ENCODE results near the gene KLK14. TPM values are rescaled to one million over a fixed set of nuclear protein-coding genes. Genes with fewer than 3 reads are reported as not detected.
A peak's percentile ranks its signal among the peaks of the same experiment; 100 is the strongest.

KLK14 gene
- total and polyA plus RNA-seq, 2 donors from 2014 or later, result 0.22 TPM; not detected in 1

GRCh38 chr19:51096473-51097165, 13.9 kb upstream of the KLK14 start:
- no peak overlapping the region for H3K9ac ChIP-seq (ENCODE audit: low read length in 3 of 3)
- no peaks in the 10 kb centered on the region for H3K36me3 ChIP-seq (ENCODE audit: control insufficient read depth in 2 of 3, insufficient read depth in 3 of 3, low read length in 3 of 3)
- intact Hi-C loops (cut with DNase I), result no loop called here
- no peak for FAIRE-seq
- H3K4me3 ChIP-seq (ENCODE audit: low read length in 3 of 3), result no peak overlapping the region
- H3K9me3 ChIP-seq (ENCODE audit: control insufficient read depth in 2 of 3, insufficient read depth in 1 of 3, low read length in 3 of 3), result no peaks in the 10 kb centered on the region
- H3K27ac ChIP-seq (ENCODE audit: low read depth in 2 of 2, low read length in 2 of 2), result no peak overlapping the region
- H3K4me1 ChIP-seq (ENCODE audit: control insufficient read depth in 2 of 3, insufficient read depth in 2 of 3, low read depth in 1 of 3, low read length in 3 of 3), result no peaks in the 10 kb centered on the region
- peak in 1 of 5 donors; percentile 23 for DNase-seq
- no peaks in the 10 kb centered on the region for H3K27me3 ChIP-seq (ENCODE audit: control insufficient read depth, insufficient read depth, low read length)
- TF ChIP-seq CTCF (IDR thresholded peaks at IDR 0.05; ENCODE audit: borderline replicate concordance, extremely low read depth, insufficient read depth), result peak; percentile 24

- Histone ChIP-seq H3K9me3 (ENCODE audit: control insufficient read depth in 2 of 3, insufficient read depth in 1 of 3, low read length in 3 of 3) (no peaks in the 10 kb centered on the region), H3K27me3 (ENCODE audit: control insufficient read depth, insufficient read depth, low read length) (no peaks in the 10 kb centered on the region), H3K9ac (ENCODE audit: low read length in 3 of 3) (no peak overlapping the region), H3K4me1 (ENCODE audit: control insufficient read depth in 2 of 3, insufficient read depth in 2 of 3, low read depth in 1 of 3, low read length in 3 of 3) (no peaks in the 10 kb centered on the region), H3K4me3 (ENCODE audit: low read length in 3 of 3) (no peak overlapping the region), H3K36me3 (ENCODE audit: control insufficient read depth in 2 of 3, insufficient read depth in 3 of 3, low read length in 3 of 3) (no peaks in the 10 kb centered on the region), H3K27ac (ENCODE audit: low read depth in 2 of 2, low read length in 2 of 2) (no peak overlapping the region)
- intact Hi-C loops (cut with DNase I), result no loop called here
- TF ChIP-seq CTCF (IDR thresholded peaks at IDR 0.05; ENCODE audit: borderline replicate concordance, extremely low read depth, insufficient read depth), result no peak
- FAIRE-seq (no peak), DNase-seq (peak; percentile 43 to 74 (median 64))
Measured at GRCh38 chr19:51094696-51095279, 12.1 kb upstream of the KLK14 start.

GRCh38 chr19:51093510-51094345, 11.0 kb upstream of the KLK14 start:
- no peaks in the 10 kb centered on the region for H3K4me1 ChIP-seq (ENCODE audit: control insufficient read depth in 2 of 3, insufficient read depth in 2 of 3, low read depth in 1 of 3, low read length in 3 of 3)

More at GRCh38 chr19:51093510-51094345, 11.0 kb upstream of the KLK14 start:
- Histone ChIP-seq H3K9ac (ENCODE audit: low read length in 3 of 3) (no peak overlapping the region), H3K4me3 (ENCODE audit: low read length in 3 of 3) (no peak overlapping the region), H3K9me3 (ENCODE audit: control insufficient read depth in 2 of 3, insufficient read depth in 1 of 3, low read length in 3 of 3) (no peaks in the 10 kb centered on the region), H3K27ac (ENCODE audit: low read depth in 2 of 2, low read length in 2 of 2) (no peak overlapping the region), H3K27me3 (ENCODE audit: control insufficient read depth, insufficient read depth, low read length) (no peaks in the 10 kb centered on the region), H3K36me3 (ENCODE audit: control insufficient read depth in 2 of 3, insufficient read depth in 3 of 3, low read length in 3 of 3) (no peaks in the 10 kb centered on the region)
- DNase-seq (peak in 1 of 5 donors; percentile 39), FAIRE-seq (no peak)
- no peak for TF ChIP-seq CTCF (IDR thresholded peaks at IDR 0.05; ENCODE audit: borderline replicate concordance, extremely low read depth, insufficient read depth)
- intact Hi-C loops (cut with DNase I), result no loop called here
